ENCODE measurements around the gene PIEZO1.

DNA sequence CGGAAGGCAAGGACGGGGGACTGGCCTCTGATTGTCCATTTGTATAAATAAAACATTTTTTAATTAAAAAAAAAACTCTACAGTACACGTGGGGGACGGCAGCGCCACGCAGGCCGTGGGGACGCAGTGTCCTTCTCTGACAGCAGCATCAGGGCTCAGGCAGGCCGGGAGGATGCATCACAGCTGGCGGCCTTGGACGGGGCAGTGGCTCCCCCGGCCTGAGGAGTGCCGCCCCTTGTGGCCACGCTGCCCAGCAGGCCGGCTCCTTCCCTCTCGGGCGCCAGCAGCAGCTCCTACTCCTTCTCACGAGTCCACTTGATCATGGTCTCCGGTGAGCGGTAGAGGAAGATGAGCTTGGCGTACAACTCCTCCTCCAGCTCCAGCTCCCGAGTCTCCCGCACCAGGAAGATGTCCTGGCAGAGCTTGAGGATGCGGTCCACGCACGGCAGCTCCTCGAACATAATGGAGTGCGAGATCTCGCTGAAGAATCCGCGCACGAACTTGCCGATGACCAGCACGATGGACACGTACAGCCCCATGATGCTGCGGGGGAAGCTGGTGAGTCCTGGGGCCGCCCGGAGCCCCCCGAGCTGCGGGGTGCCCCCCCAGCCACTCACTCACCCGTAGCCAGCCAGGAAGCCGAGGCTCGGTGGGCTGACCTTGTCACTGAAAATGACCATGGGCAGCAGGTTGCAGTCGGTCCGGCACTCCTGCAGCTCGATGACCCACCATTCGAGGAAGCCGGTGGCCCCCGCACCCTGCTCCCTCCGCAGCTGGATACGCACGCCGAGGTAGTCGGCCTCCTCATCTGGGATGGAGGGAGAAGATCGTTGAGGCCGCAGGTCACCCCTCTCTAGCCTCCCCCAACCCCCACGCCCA is 69.5 kb downstream of the PIEZO1 start:
- no peak for TF ChIP-seq POLR2A (IDR thresholded peaks at IDR 0.05; ENCODE audit: low read depth, low read length)
- no peak for TF ChIP-seq TAF1 (IDR thresholded peaks at IDR 0.05; ENCODE audit: low read depth, low read length)
- TF ChIP-seq POLR2AphosphoS5 (IDR thresholded peaks at IDR 0.05; ENCODE audit: low read depth, low read length): no peak
- TF ChIP-seq PAX5 (IDR thresholded peaks at IDR 0.05; ENCODE audit: insufficient read depth, low read length, severe bottlenecking): no peak
- TF ChIP-seq SPI1 (IDR thresholded peaks at IDR 0.05; ENCODE audit: low read depth, low read length): no peak
- no peak for TF ChIP-seq POU2F2 (IDR thresholded peaks at IDR 0.05; ENCODE audit: low read depth, low read length)
